VCaP (cell line): ENCODE data around the gene DAPK3.

Experiments
- H3K27ac ChIP-seq: fragments of 450-650 bp; 2 replicates; pipeline ENCODE4 v1.5.1; 2017
- CTCF ChIP-seq: fragments of 450-650 bp; conservative IDR thresholded peaks from 2 replicates; pipeline ENCODE4 v1.5.1; 2017; ENCODE audit warnings: mild to moderate bottlenecking, moderate library complexity

Gene DAPK3

GRCh38 chr19:3987619-3988371 is 16.9 kb upstream of the DAPK3 start:
- peak overlapping the region; percentile 84 for H3K27ac ChIP-seq
- peak; percentile 88 for TF ChIP-seq CTCF

GRCh38 chr19:3986260-3987041 is 15.6 kb upstream of the DAPK3 start:
- H3K27ac ChIP-seq, result peak overlapping the region; percentile 84
- peak; percentile 63 for TF ChIP-seq CTCF

GRCh38 chr19:3985643-3986259 is 14.9 kb upstream of the DAPK3 start:
- H3K27ac ChIP-seq, result peak overlapping the region; percentile 84
- TF ChIP-seq CTCF, result no peak

GRCh38 chr19:3984908-3985642 is 14.2 kb upstream of the DAPK3 start, which contains the start of gene EEF2:
TSS of gene EEF2 (minus strand) at chr19:3985463. CDS start at chr19:3985380, 83 bp downstream.
- H3K27ac ChIP-seq, result peak within 1 kb of the TSS; percentile 84
- TF ChIP-seq CTCF, result no peak

GRCh38 chr19:3984584-3984907 is 13.6 kb upstream of the DAPK3 start:
- TF ChIP-seq CTCF, result no peak

GRCh38 chr19:3983936-3984583 is 13.2 kb upstream of the DAPK3 start:
- no peak for TF ChIP-seq CTCF
- peak overlapping the region; percentile 84 for H3K27ac ChIP-seq

More at GRCh38 chr19:3984584-3984907, 13.6 kb upstream of the DAPK3 start:
- peak overlapping the region; percentile 84 for H3K27ac ChIP-seq
